Breast epithelium (tissue), 3 donors: ENCODE results near the gene PCIF1.

Experiments
- CTCF ChIP-seq, 3 donors: fragments of 450-650 bp; IDR thresholded peaks; one replicate each; pipeline ENCODE4 v1.5.1; 2016 to 2017; ENCODE audit warnings: antibody characterized with exemption in 3 of 3, mild to moderate bottlenecking in 3 of 3, moderate library complexity in 3 of 3
- POLR2AphosphoS5 ChIP-seq, 3 donors: sonication (generic); formaldehyde crosslinking; IDR thresholded peaks; one replicate each; pipeline ENCODE4 v1.6.1; 2017; ENCODE audit warnings: antibody characterized with exemption in 3 of 3

- TF ChIP-seq CTCF (IDR thresholded peaks at IDR 0.05) = no peak
- TF ChIP-seq POLR2AphosphoS5 (IDR thresholded peaks at IDR 0.05) = no peak
Observed at GRCh38 chr20:45981261-45981660, 46.8 kb downstream of the PCIF1 start.
